Skeletal muscle tissue (tissue), 4 donors: Measurements from ENCODE around the gene PSME3. TPM values are rescaled to one million over a fixed set of nuclear protein-coding genes. Genes with fewer than 3 reads are reported as not detected.

Experiments used
- H3K27ac ChIP-seq: one replicate; pipeline ENCODE4 v1.7.0; 2013; ENCODE audit warnings: mild to moderate bottlenecking, low read depth, low read length, inconsistent platforms
- H3K27me3 ChIP-seq, 3 donors: one replicate each; pipeline ENCODE4 v1.7.0; 2013; ENCODE audit warnings: low read length in 3 of 3; ENCODE audit not compliant: control insufficient read depth in 3 of 3, insufficient read depth in 3 of 3
- H3K36me3 ChIP-seq, 3 donors: one replicate each; pipeline ENCODE4 v1.7.0; 2013; ENCODE audit warnings: low read length in 3 of 3; ENCODE audit not compliant: control insufficient read depth in 3 of 3, insufficient read depth in 3 of 3
- H3K4me1 ChIP-seq, 3 donors: one replicate each; pipeline ENCODE4 v1.7.0; 2013; ENCODE audit warnings: low read length in 3 of 3, mild to moderate bottlenecking in 3 of 3; ENCODE audit not compliant: control insufficient read depth in 3 of 3, insufficient read depth in 3 of 3
- H3K4me3 ChIP-seq, 3 donors: one replicate each; pipeline ENCODE4 v1.7.0; 2013; ENCODE audit warnings: low read length in 3 of 3
- H3K9ac ChIP-seq, 3 donors: one replicate each; pipeline ENCODE4 v1.7.0; 2013; ENCODE audit warnings: low read length in 3 of 3, mild to moderate bottlenecking in 3 of 3, moderate library complexity in 2 of 3, low read depth in 1 of 3
- H3K9me3 ChIP-seq, 3 donors: one replicate each; pipeline ENCODE4 v1.7.0; 2013; ENCODE audit warnings: low read length in 3 of 3; ENCODE audit not compliant: control insufficient read depth in 3 of 3
- total RNA-seq: library from RNA; depleted of rRNA; stranded (reverse); fragments of >200 nt; gene quantifications from one replicate; pipeline ENCODE4 v1.2.3, GENCODE V29; 2014
- donor health status: Osteomylitis.

The PSME3 gene
- 31.8 TPM for total RNA-seq

DNA sequence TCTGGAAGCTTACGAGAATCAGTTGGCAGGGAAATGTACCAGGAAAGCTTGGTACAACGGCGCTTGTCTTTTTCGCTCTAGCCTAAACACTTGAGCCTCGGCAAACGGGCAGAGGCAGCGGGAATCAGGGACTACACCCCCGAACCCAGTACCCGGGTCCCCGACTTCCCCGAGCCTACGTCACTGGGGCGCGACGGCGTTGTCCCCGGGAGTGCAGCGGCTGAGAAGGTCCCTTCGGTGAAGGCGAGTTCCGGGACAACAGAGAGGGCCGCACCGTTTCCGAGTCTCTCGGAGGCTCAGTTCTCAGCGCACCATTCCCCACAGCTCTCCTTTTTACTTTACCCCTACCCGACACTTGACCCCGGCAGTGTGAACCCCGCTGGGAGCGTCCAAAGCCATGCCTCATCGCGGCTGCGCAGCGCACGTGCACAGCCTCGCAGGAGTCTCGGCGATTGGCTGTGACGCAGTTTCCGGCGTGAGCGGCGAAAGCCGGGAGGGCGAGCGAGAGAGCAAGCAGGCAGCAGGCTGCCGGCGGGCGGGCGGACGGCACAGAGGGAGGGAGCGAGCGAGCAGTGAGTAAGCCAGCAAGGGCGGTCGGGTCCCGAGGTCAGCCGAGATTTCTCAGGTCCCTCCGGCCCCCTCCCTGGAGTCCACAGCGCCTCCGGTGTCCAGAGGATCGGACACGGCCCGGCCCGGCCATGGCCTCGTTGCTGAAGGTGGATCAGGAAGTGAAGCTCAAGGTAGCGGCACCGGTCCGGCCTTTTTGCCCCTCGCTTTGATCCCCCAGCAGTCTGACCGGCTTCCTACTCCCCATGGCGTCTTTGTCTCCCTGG is at the start of gene PSME3:
Gene PSME3, plus strand, starts transcription at position 464 of the 833 bp plus-strand sequence. Its CDS starts 235 bp downstream, at position 699.
- peak within 1 kb of the TSS; percentile 90 to 99 (median 99) for H3K4me3 ChIP-seq
- H3K27ac ChIP-seq, result peak within 1 kb of the TSS; percentile 80
- H3K27me3 ChIP-seq, result no peaks in the 10 kb centered on the region
- peaks cover 9 to 27% (median 15%) of the 10 kb centered on the region in 3 donors for H3K4me1 ChIP-seq
- peak within 1 kb of the TSS; percentile 91 to 99 (median 99) for H3K9ac ChIP-seq
- H3K36me3 ChIP-seq, result peaks cover 16 to 21% (median 20%) of the 10 kb centered on the region in 3 donors
- no peaks in the 10 kb centered on the region for H3K9me3 ChIP-seq

GRCh38 chr17:42783791-42784138 is 49.4 kb upstream of the PSME3 start:
- no peak overlapping the region for H3K27ac ChIP-seq
- peaks cover 7 to 14% (median 13%) of the 10 kb centered on the region in 3 donors for H3K4me1 ChIP-seq
- H3K9me3 ChIP-seq, result no peaks in the 10 kb centered on the region
- peaks cover 77 to 89% (median 83%) of the 10 kb centered on the region in 3 donors for H3K27me3 ChIP-seq
- H3K36me3 ChIP-seq, result peaks cover 7 to 10% (median 9%) of the 10 kb centered on the region in 3 donors
- H3K9ac ChIP-seq, result no peak overlapping the region
- H3K4me3 ChIP-seq, result no peak overlapping the region

- H3K27me3 ChIP-seq, result peaks cover 77 to 90% (median 83%) of the 10 kb centered on the region in 3 donors
These were observed 48.8 kb upstream of the PSME3 start for GRCh38 chr17:42784409-42784808.

DNA sequence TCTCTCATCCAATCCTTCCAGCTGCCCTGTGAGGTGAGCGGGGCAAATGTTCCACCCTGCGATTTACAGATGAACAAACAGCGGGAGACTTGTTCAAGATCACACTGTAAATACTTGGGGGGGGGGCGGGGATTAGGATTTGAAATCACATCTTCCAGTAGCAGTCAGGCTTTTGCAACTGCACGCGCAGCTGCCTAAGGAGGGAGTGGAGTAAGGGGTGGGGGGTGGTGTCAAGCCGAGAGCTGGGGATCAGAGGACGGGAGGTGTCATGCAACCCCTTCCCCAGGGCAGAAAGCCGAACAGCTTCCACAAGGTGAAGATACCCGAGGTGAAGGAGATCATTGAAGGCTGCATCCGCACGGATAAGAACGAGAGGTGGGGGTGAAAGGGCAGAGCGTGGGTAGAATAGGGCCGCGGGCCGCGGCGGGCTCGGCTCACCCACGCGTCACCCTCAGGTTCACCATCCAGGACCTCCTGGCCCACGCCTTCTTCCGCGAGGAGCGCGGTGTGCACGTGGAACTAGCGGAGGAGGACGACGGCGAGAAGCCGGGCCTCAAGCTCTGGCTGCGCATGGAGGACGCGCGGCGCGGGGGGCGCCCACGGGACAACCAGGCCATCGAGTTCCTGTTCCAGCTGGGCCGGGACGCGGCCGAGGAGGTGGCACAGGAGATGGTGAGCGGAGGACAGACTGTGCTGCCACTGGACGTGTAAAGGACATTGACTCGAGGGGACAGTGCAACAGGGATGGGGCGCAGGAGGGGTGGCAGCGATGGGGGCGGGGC is 48.2 kb upstream of the PSME3 start:
- H3K9ac ChIP-seq, result peak overlapping the region in 1 of 3 donors; percentile 16
- H3K27me3 ChIP-seq, result peaks cover 77 to 84% (median 82%) of the 10 kb centered on the region in 3 donors
- no peak overlapping the region for H3K27ac ChIP-seq
- peak overlapping the region in 1 of 3 donors; percentile 29 for H3K4me3 ChIP-seq
- no peaks in the 10 kb centered on the region for H3K36me3 ChIP-seq
- H3K4me1 ChIP-seq, result peaks cover 4 to 14% (median 12%) of the 10 kb centered on the region in 3 donors
- no peaks in the 10 kb centered on the region for H3K9me3 ChIP-seq

More at GRCh38 chr17:42784409-42784808, 48.8 kb upstream of the PSME3 start:
- Histone ChIP-seq H3K36me3 (peaks cover under 1 to 4% (median 3%) of the 10 kb centered on the region in 3 donors), H3K9ac (no peak overlapping the region), H3K4me3 (peak overlapping the region in 1 of 3 donors; percentile 35), H3K27ac (no peak overlapping the region), H3K9me3 (no peaks in the 10 kb centered on the region), H3K4me1 (peaks cover 7 to 14% (median 13%) of the 10 kb centered on the region in 3 donors)

DNA sequence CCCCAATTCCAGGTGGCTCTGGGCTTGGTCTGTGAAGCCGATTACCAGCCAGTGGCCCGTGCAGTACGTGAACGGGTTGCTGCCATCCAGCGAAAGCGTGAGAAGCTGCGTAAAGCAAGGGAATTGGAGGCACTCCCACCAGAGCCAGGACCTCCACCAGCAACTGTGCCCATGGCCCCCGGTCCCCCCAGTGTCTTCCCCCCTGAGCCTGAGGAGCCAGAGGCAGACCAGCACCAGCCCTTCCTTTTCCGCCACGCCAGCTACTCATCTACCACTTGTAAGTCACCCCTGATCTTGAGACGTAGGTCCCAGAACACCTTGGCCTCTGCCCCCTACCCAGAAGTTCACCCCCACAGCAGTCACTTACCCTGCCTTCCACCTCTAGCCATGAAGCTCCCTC is 45.9 kb upstream of the PSME3 start:
- Histone ChIP-seq H3K9me3 (no peaks in the 10 kb centered on the region), H3K27ac (no peak overlapping the region), H3K4me3 (no peak overlapping the region), H3K4me1 (peaks cover 0 to 14% (median 11%) of the 10 kb centered on the region in 3 donors), H3K9ac (no peak overlapping the region), H3K27me3 (peaks cover 62 to 76% (median 65%) of the 10 kb centered on the region in 3 donors), H3K36me3 (no peaks in the 10 kb centered on the region)

DNA sequence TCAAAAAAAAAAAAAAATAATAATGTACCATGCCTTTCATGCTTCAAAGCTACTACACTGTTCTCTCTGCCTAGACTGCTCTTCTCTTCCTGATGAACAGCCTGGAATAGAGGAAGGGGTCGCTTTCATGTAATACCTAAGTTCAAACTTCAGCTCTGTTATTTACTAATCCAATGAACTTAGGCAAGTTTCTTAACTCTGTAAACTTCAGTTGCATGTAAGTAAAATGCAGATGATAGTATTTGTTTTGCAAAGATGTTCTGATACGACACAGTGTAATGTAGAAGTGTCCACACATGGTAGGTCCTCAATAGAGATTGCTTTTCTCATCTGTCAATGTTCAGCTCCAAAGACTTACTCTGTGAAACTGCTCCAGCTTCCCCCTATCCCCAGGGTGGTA is 41.2 kb upstream of the PSME3 start:
- H3K9me3 ChIP-seq, result no peaks in the 10 kb centered on the region
- peaks cover 8 to 10% (median 10%) of the 10 kb centered on the region in 3 donors for H3K36me3 ChIP-seq
- H3K9ac ChIP-seq, result no peak overlapping the region
- no peak overlapping the region for H3K4me3 ChIP-seq
- no peak overlapping the region for H3K27ac ChIP-seq
- peaks cover 15 to 31% (median 19%) of the 10 kb centered on the region in 3 donors for H3K27me3 ChIP-seq
- H3K4me1 ChIP-seq, result peaks cover 3 to 7% (median 5%) of the 10 kb centered on the region in 3 donors

DNA sequence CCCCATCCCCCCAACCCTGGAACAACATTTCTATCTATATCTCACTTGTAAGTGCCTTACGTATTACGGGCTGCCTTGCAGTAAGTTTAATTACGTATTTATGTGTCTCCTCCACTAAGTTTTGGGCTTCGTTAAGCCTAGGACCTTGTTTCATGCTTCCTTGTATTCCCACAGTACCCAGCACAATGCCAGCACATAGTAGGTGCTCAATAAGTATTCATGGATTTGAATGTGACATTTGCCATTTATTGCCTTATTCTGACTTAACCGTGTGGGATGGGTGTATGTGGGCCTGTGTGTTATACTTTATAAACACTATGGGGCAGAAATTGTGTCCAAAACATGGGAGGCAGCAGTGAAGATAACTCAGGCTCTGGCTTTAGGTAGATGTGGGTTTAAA is 40.7 kb upstream of the PSME3 start:
- Histone ChIP-seq H3K36me3 (peaks cover 8 to 13% (median 10%) of the 10 kb centered on the region in 3 donors), H3K27me3 (peaks cover 9 to 25% (median 13%) of the 10 kb centered on the region in 3 donors), H3K27ac (no peak overlapping the region), H3K9ac (no peak overlapping the region), H3K9me3 (no peaks in the 10 kb centered on the region), H3K4me1 (peaks cover 8 to 13% (median 11%) of the 10 kb centered on the region in 3 donors), H3K4me3 (no peak overlapping the region)

GRCh38 chr17:42795061-42795460 is 38.1 kb upstream of the PSME3 start:
- no peak overlapping the region for H3K4me3 ChIP-seq
- peaks cover 8 to 13% (median 11%) of the 10 kb centered on the region in 3 donors for H3K36me3 ChIP-seq
- peaks cover 0 to 9% (median 0%) of the 10 kb centered on the region in 3 donors for H3K27me3 ChIP-seq
- no peak overlapping the region for H3K27ac ChIP-seq
- no peaks in the 10 kb centered on the region for H3K9me3 ChIP-seq
- peaks cover 19 to 27% (median 22%) of the 10 kb centered on the region in 3 donors for H3K4me1 ChIP-seq
- H3K9ac ChIP-seq, result no peak overlapping the region

DNA sequence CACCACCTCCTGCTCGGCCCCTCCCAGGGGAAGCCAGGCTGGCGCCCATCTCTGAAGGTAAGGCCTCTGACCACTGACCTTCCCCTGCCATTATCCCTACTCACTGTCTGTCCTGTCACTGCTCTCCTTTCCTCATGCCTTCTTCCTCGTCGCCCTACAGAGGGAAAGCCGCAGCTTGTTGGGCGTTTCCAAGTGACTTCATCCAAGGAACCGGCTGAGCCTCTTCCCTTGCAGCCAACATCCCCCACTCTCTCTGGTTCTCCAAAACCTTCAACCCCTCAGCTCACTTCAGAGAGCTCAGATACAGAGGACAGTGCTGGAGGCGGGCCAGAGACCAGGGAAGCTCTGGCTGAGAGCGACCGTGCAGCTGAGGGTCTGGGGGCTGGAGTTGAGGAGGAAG is 37.7 kb upstream of the PSME3 start:
- H3K27me3 ChIP-seq, result peaks cover 0 to 5% (median 0%) of the 10 kb centered on the region in 3 donors
- peaks cover 8 to 13% (median 11%) of the 10 kb centered on the region in 3 donors for H3K36me3 ChIP-seq
- no peak overlapping the region for H3K4me3 ChIP-seq
- no peaks in the 10 kb centered on the region for H3K9me3 ChIP-seq
- H3K4me1 ChIP-seq, result peaks cover 19 to 27% (median 22%) of the 10 kb centered on the region in 3 donors
- no peak overlapping the region for H3K27ac ChIP-seq
- no peak overlapping the region for H3K9ac ChIP-seq
